ENCODE results near the gene FASTKD2. TPM values are rescaled to one million over a fixed set of nuclear protein-coding genes. Genes with fewer than 3 reads are reported as not detected.
"Not testable (repeated sequence)": the region's sequence is repeated elsewhere in the genome, so short reads cannot be mapped to it uniquely, and the experiment has no call there.

The FASTKD2 gene
- total RNA-seq, 1 donor from 2014 or later = 40.5 TPM

- intact Hi-C loops (cut with micrococcal nuclease) = loop anchor here (5.0 kb wide), 1 partner anchor 92 kb away; no protein-coding TSS in a partner anchor
- DNase-seq = no peak
- no peak for ATAC-seq
Measured at GRCh38 chr2:206784559-206785353, 19.4 kb downstream of the FASTKD2 start.

DNA sequence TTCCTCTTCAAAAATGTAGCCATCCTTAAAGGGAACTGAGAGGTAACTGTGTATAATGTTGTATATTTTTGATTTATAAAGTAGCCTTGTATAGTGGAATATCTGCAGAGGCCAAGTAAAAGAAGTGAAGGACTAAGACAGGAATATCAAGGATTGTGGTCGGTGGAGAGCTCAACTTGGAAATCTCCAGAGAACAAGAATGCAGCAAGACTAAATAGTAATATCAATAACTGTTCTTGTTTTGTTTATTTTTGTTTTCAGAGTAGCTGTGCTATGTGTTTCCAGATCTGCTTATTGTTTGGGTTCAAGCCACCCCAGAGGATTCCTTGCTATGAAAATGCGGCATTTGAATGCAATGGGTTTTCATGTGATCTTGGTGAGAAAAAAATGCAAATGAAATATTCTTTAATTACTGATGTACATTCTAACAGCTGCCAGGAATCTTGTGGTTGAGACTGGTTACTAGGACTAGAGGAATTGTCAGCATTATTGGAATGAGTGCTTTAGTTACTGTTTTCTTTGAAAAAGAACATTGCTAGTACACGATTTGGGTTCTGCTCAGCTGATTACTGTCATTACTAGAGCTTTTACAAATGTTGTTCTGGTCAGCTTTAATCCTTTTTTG lies 25.0 kb downstream of the FASTKD2 start:
- DNase-seq (no peak), ATAC-seq (no peak)
- intact Hi-C loops (cut with micrococcal nuclease) = loop anchor here (10.0 kb wide), 1 partner anchor 184 kb away; no protein-coding TSS in a partner anchor

- DNase-seq = no peak
- intact Hi-C loops (cut with micrococcal nuclease) = loop anchor here (10.0 kb wide), 1 partner anchor 182 kb away; no protein-coding TSS in a partner anchor
- no peak for ATAC-seq
Measured at GRCh38 chr2:206792645-206793044, 27.2 kb downstream of the FASTKD2 start.

GRCh38 chr2:206797376-206797775 lies 32.0 kb downstream of the FASTKD2 start:
- ATAC-seq (no peak), DNase-seq (no peak)
- intact Hi-C loops (cut with micrococcal nuclease) = loop anchor here (10.0 kb wide), 1 partner anchor 177 kb away; no protein-coding TSS in a partner anchor

GRCh38 chr2:206798000-206798399 lies 32.6 kb downstream of the FASTKD2 start:
- DNase-seq (no peak), ATAC-seq (no peak)
- intact Hi-C loops (cut with micrococcal nuclease) = loop anchor here (10.0 kb wide), 1 partner anchor 177 kb away; no protein-coding TSS in a partner anchor

GRCh38 chr2:206799083-206799482 lies 33.7 kb downstream of the FASTKD2 start:
- DNase-seq (no peak), ATAC-seq (no peak)
- intact Hi-C loops (cut with micrococcal nuclease) = loop anchor here (10.0 kb wide), 1 partner anchor 176 kb away; no protein-coding TSS in a partner anchor

DNA sequence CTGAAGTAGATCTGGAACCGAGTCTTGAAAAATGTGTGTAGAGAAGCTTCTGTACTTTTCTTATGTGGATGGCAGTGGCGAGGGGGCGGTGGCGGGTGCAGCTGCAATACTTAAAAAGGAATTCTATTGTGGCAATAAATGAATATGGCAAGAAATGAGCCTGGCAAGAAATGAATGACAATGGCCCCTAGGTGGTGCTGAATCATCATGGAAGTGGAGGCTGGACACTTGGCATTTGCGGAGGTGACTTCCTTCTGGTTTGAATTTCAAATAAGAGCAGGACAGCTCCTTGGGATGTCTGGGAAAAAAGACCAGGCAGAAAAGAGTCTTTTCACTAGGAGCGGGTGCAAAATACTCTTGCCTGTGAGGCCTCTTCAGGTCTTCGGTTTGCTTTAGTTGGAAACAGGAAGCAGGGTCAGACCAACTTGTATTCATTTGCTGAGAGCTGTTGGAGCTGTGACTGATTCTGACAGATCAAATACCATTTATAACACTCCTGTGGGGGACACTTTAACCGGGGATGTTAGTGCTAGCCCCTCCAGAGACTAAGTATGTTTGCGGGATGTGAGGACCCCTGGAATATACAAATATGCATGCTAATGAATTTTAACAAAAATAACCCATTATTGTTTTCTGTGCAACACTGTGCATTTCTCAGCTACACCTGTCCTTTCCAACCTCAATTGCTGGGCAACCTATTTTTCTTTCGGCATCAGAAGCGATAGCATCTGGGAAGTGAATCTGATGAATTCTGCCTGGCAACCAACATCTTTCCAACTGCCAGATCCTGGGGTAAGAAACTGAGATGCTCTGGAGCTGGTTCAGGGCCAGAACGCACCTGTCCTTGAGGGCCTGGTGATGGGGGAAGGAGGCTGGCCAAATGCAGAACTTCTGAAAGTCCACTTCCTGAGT lies 35.4 kb downstream of the FASTKD2 start:
- ATAC-seq (peak; percentile 84), DNase-seq (peak; percentile 36)
- intact Hi-C loops (cut with micrococcal nuclease) = loop anchor here (5.0 kb wide), 1 partner anchor 677 kb away; no protein-coding TSS in a partner anchor

- DNase-seq (no peak), ATAC-seq (no peak)
- intact Hi-C loops (cut with micrococcal nuclease) = loop anchor here (5.0 kb wide), 1 partner anchor 676 kb away; no protein-coding TSS in a partner anchor
Measured at GRCh38 chr2:206801418-206802189, 36.2 kb downstream of the FASTKD2 start.

DNA sequence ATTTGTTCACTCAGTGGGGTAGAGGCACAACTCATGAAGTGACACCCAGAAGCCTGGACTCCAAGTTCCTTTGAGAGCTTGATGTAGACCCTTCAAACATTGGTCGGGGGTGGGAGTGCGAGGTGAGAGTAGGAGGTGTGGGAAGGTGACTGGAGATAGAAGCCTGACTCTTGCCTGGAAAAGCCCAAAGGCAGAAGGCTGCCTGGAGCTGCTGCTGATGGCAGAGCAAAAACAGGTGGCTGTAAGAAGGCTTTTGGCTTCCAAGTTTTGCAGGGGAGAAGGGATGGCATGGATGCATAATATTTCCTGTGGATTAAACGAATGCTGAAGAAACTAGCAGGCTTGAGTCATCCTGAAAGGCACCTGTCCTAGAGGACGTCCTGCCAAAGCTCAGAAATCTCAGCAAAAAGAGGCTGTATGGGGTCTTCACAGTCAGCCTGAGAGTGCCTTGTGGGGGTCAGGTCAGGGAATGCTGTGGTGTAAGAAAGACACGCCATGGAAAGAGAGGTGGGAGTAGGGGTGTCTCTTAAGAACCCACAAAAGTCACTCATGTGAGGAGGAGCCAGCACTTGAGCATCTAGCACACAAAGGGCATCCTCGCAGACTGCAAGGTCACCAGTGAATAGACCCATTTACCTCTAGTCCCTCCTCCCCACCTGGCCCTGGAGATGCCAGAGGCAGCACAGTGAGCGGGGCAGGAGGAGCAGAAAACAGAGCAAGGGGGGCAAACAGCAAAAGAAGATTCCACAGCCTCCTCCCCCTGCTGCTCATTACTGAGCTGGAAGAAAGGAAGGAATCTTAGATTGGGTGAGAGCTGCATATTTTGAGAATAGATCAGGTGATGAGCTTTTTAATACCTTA lies 37.5 kb downstream of the FASTKD2 start:
- no peak for ATAC-seq
- intact Hi-C loops (cut with micrococcal nuclease) = loop anchor here (5.0 kb wide), 1 partner anchor 674 kb away; no protein-coding TSS in a partner anchor

GRCh38 chr2:206804326-206804725 lies 38.9 kb downstream of the FASTKD2 start:
- ATAC-seq = no peak
- DNase-seq = no peak
- intact Hi-C loops (cut with micrococcal nuclease) = loop anchor here (5.0 kb wide), 1 partner anchor 673 kb away; no protein-coding TSS in a partner anchor

More for the DNA sequence above, 37.5 kb downstream of the FASTKD2 start:
- no peak for DNase-seq

DNA sequence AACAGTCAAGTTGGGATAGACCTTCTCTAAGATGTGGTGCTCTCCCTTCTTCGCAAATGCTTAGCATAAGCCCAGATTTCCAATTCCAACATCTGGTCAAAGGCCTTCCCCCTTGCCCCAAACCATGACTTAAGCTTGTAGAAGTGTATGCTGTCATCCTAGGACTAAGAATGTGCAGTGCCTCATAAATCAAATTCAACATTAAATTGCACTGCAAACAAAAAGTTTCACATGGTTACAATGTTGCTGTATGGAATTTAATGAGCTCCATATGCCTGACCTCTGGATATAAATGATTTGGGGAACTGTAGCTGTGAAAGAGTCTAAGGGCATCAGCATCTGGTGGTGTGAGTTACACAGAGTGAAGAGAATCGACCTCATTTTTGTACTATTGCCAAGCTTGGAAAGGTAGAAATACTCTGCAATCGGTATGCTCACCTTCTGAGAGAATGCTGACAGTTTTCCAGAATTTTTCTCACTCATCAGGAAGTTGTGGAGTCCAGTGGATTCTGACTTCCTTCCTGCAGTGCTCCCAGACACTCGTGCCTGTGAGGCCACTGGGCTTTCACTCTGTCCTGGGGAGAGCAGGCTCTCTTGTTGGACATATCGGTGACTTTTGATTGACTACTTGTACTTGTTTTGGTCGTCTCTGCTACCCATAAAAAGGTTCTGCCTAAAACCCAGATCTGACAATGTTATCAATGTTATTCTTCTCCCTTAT lies 40.6 kb downstream of the FASTKD2 start:
- no peak for DNase-seq
- intact Hi-C loops (cut with micrococcal nuclease) = no loop called here
- ATAC-seq = no peak

DNA sequence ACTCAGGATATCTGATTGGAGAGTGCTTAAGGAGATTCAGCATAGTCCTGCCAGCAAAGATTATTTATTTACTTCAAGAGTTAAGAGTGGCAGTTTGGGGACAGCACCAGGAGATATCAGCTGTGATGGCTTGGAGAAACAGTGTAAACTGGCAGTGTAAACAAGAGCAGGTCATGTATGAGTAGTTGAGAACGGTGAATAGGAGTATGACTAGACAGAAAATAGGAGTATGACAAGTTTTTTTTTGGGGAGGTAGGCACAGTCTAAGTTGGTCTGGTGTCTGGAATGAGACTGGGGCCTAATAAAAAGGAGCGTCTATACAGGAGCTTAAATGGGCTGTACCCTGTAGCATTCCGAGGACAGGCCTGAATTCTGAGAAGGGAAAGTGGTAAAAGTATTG lies 42.2 kb downstream of the FASTKD2 start:
- DNase-seq; intact Hi-C loops (cut with micrococcal nuclease); ATAC-seq: not testable (repeated sequence)

DNA sequence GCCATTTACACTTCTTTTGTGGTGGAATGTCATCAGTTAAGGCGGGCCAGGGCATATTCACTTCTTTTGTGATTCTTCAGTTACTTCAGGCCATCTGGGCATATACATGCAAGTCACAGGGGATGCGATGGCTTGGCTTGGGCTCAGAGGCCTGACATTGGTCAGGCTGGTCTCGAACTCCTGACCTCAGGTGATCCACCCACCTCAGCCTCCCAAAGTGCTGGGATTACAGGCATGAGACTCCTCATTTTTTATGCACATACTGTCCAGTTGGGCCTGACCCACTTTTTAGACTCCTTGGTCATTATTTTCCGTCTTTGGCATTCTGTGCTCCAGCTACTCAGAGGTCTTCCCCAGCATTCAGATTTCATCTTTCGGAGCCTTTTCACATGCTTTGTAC lies 47.1 kb downstream of the FASTKD2 start:
- intact Hi-C loops (cut with micrococcal nuclease); ATAC-seq; DNase-seq: not testable (repeated sequence)

GRCh38 chr2:206814498-206814897 lies 49.1 kb downstream of the FASTKD2 start:
- no peak for ATAC-seq
- intact Hi-C loops (cut with micrococcal nuclease) = no loop called here
- DNase-seq = no peak

DNA sequence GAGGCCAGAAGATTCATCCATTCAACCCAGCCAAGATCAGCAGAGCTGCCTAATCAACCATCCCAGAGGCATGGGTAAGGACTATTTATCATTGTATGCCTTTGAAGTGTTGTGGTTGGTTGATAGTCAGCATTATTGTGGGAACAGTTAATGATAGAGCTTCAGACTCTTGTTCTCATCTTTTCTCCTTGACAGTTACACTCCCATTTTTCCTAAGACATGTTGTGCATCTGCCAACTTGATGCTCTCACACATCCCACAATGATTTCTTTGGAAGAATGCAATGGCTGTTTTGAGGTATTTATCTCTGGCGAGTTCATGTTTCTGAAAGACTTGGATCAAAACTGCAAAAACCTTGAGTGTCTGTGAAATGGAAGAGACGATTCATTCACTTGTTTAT lies 55.4 kb downstream of the FASTKD2 start:
- ATAC-seq (no peak), DNase-seq (no peak)
- intact Hi-C loops (cut with micrococcal nuclease) = no loop called here

DNA sequence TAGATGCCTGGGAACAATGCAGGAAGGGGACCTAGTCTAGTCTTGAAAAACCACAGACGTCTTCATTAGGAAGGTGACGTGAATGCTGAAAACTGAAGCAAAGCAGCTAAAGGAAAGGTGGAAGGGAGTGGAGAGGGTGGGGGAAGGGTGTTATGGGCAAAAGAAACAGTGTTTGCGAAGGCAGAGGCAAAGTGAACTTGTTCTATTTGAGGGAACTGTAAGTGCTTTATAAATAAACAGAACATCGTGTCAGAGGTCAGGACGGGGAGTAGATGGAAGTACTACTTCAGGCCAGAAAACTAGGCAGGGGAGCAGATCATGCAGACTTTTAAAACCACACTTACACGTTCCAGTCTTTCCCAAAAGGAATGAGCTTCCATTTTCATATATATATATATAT lies 57.8 kb downstream of the FASTKD2 start:
- ATAC-seq (peak; percentile 99), DNase-seq (no peak)
- intact Hi-C loops (cut with micrococcal nuclease) = no loop called here
